GM23248 (cell line): ENCODE results near the gene THAP3. TPM values are rescaled to one million over a fixed set of nuclear protein-coding genes. Genes with fewer than 3 reads are reported as not detected.

Source experiments
- DNase-seq: peaks from one replicate; pipeline ENCODE4 v3.0.0-alpha.2; 2015
- H2AFZ ChIP-seq: fragments of 200-600 bp; sonication (generic); 2 replicates; pipeline ENCODE4 v1.6.1; 2016; ENCODE audit warnings: antibody characterized with exemption
- H3F3A ChIP-seq: fragments of 200-600 bp; sonication (generic); 2 replicates; pipeline ENCODE4 v1.6.1; 2016; ENCODE audit warnings: mild to moderate bottlenecking, antibody characterized with exemption, mixed run types; ENCODE audit not compliant: insufficient read depth
- H3K27ac ChIP-seq: fragments of 200-600 bp; sonication (generic); 2 replicates; pipeline ENCODE4 v1.5.1; 2016; ENCODE audit warnings: mild to moderate bottlenecking
- H3K27me3 ChIP-seq: fragments of 200-600 bp; sonication (generic); replicated peaks from 2 replicates; pipeline ENCODE4 v1.6.1; 2016; ENCODE audit warnings: mild to moderate bottlenecking; ENCODE audit not compliant: insufficient read depth
- H3K36me3 ChIP-seq: fragments of 200-600 bp; sonication (generic); 2 replicates; pipeline ENCODE4 v1.6.1; 2016; ENCODE audit warnings: low read depth, mild to moderate bottlenecking
- H3K4me1 ChIP-seq: fragments of 200-600 bp; sonication (generic); 2 replicates; pipeline ENCODE4 v1.6.1; 2016; ENCODE audit warnings: mild to moderate bottlenecking; ENCODE audit not compliant: insufficient read depth
- H3K4me2 ChIP-seq: fragments of 200-600 bp; sonication (generic); one replicate; pipeline ENCODE4 v1.6.1; 2016; ENCODE audit warnings: mild to moderate bottlenecking; ENCODE audit not compliant: unreplicated experiment
- H3K4me3 ChIP-seq: fragments of 200-600 bp; sonication (generic); 2 replicates; pipeline ENCODE4 v1.5.1; 2016; ENCODE audit warnings: mild to moderate bottlenecking
- H3K79me2 ChIP-seq: fragments of 200-600 bp; sonication (generic); 2 replicates; pipeline ENCODE4 v1.6.1; 2016; ENCODE audit warnings: mild to moderate bottlenecking; ENCODE audit not compliant: insufficient read depth
- H3K9ac ChIP-seq: fragments of 200-600 bp; sonication (generic); 2 replicates; pipeline ENCODE4 v1.6.1; 2016; ENCODE audit warnings: mild to moderate bottlenecking
- H3K9me2 ChIP-seq: fragments of 200-600 bp; sonication (generic); 2 replicates; pipeline ENCODE4 v1.6.1; 2016; ENCODE audit warnings: mixed run types, mild to moderate bottlenecking, moderate library complexity; ENCODE audit not compliant: insufficient read depth
- H3K9me3 ChIP-seq: fragments of 200-600 bp; sonication (generic); one replicate; pipeline ENCODE4 v1.6.1; 2017; ENCODE audit warnings: low read depth
- H4K20me1 ChIP-seq: fragments of 200-600 bp; sonication (generic); 2 replicates; pipeline ENCODE4 v1.6.0; 2016; ENCODE audit not compliant: insufficient read depth
- EZH2 ChIP-seq: fragments of 200-600 bp; sonication (generic); IDR thresholded peaks from 2 replicates; pipeline ENCODE4 v1.6.1; 2018; ENCODE audit warnings: antibody characterized with exemption, mild to moderate bottlenecking; ENCODE audit not compliant: insufficient read depth, poor library complexity, severe bottlenecking
- EZH2phosphoT487 ChIP-seq: fragments of 200-600 bp; sonication (generic); IDR thresholded peaks from 2 replicates; pipeline ENCODE4 v1.6.1; 2018; ENCODE audit warnings: antibody characterized with exemption, moderate library complexity, mild to moderate bottlenecking, low read depth; ENCODE audit not compliant: insufficient read depth
- WGBS, 2 experiments: methylation state at CpG; one replicate each; pipeline ENCODE4 v1.1.6; 2015 to 2017; ENCODE audit warnings: low lambda C conversion rate in 2 of 2, low coverage in 1 of 2; ENCODE audit errors: missing lambda C conversion rate in 2 of 2; 5-methylcytosine and 5-hydroxymethylcytosine counted together
- in situ Hi-C: fragments of 300-500 bp; cut with MboI; formaldehyde crosslinking; loops from 2 replicates; pipeline ENCODE4 v1.15.0; 2020
- polyA plus RNA-seq: library from polyadenylated mRNA; unstranded; fragments of >200 nt; fragmentation: Nextera tagmentation; extraction: Ambion mirVana; gene quantifications from 2 replicates; pipeline ENCODE4 v1.2.1, GENCODE V29; 2016
- total RNA-seq: library from RNA; depleted of rRNA; stranded (reverse); fragments of >200 nt; shearing (Covaris generic); gene quantifications from 2 replicates; pipeline ENCODE4 v1.2.3, GENCODE V29; 2014

The THAP3 gene
- total and polyA plus RNA-seq, 2 experiments from 2014 or later, result 14.5 to 19.0 TPM

- Histone ChIP-seq H3K36me3 (peaks cover 8% of the 10 kb centered on the region), H3K9ac (no peak overlapping the region), H3K4me3 (no peak overlapping the region), H3K4me2 (no peak overlapping the region), H3K79me2 (peaks cover 90% of the 10 kb centered on the region), H3K27me3 (no peaks in the 10 kb centered on the region), H3K4me1 (0 out of 2 replicates have a peak, but pooled peaks cover 3% of the 10 kb centered on the region), H3K9me3 (no peaks in the 10 kb centered on the region), H2AFZ (no peak overlapping the region), H3F3A (peaks cover 30% of the 10 kb centered on the region), H3K27ac (no peak overlapping the region), H4K20me1 (no peaks in the 10 kb centered on the region), H3K9me2 (no peaks in the 10 kb centered on the region)
- no peak for TF ChIP-seq EZH2phosphoT487
- no peak for TF ChIP-seq EZH2
- in situ Hi-C loops, result no loop called here
- 86 to 88% methylated on average over 41 of the region's 41 CpGs for WGBS, 2 experiments
- no peak for DNase-seq
Observed at GRCh38 chr1:6621429-6622391, 3.0 kb upstream of the THAP3 start.

GRCh38 chr1:6622396-6623152, 2.1 kb upstream of the THAP3 start:
- Histone ChIP-seq H3K9ac (no peak overlapping the region), H3K4me1 (no peaks in the 10 kb centered on the region), H3K27me3 (no peaks in the 10 kb centered on the region), H2AFZ (no peak overlapping the region), H3K4me2 (no peak overlapping the region), H3K4me3 (no peak overlapping the region), H3K27ac (no peak overlapping the region), H3K9me2 (no peaks in the 10 kb centered on the region), H4K20me1 (no peaks in the 10 kb centered on the region), H3F3A (peaks cover 30% of the 10 kb centered on the region), H3K9me3 (no peaks in the 10 kb centered on the region), H3K36me3 (peaks cover 8% of the 10 kb centered on the region), H3K79me2 (peaks cover 90% of the 10 kb centered on the region)
- TF ChIP-seq EZH2, result no peak
- TF ChIP-seq EZH2phosphoT487, result no peak
- 87 to 89% methylated on average over 10 of the region's 10 CpGs for WGBS, 2 experiments
- DNase-seq, result no peak
- in situ Hi-C loops, result no loop called here

- no peaks in the 10 kb centered on the region for H4K20me1 ChIP-seq
- no peak for DNase-seq
- no peaks in the 10 kb centered on the region for H3K9me2 ChIP-seq
- no peak overlapping the region for H3K4me3 ChIP-seq
- peaks cover 90% of the 10 kb centered on the region for H3K79me2 ChIP-seq
- H3K4me2 ChIP-seq, result no peak overlapping the region
- H3F3A ChIP-seq, result peaks cover 30% of the 10 kb centered on the region
- H3K9ac ChIP-seq, result no peak overlapping the region
- H3K27me3 ChIP-seq, result no peaks in the 10 kb centered on the region
- in situ Hi-C loops, result no loop called here
- H3K27ac ChIP-seq, result no peak overlapping the region
- no peak overlapping the region for H2AFZ ChIP-seq
- no peaks in the 10 kb centered on the region for H3K9me3 ChIP-seq
- 82 to 87% methylated on average over 14 of the region's 14 CpGs for WGBS, 2 experiments
- H3K36me3 ChIP-seq, result peaks cover 8% of the 10 kb centered on the region
- TF ChIP-seq EZH2 (no peak), EZH2phosphoT487 (no peak)
- no peaks in the 10 kb centered on the region for H3K4me1 ChIP-seq
Observed at GRCh38 chr1:6623269-6623965, 1.3 kb upstream of the THAP3 start.

- peak overlapping the region; percentile 79 for H3K4me2 ChIP-seq
- no peaks in the 10 kb centered on the region for H3K4me1 ChIP-seq
- in situ Hi-C loops, result no loop called here
- no peak for TF ChIP-seq EZH2phosphoT487
- no peak for TF ChIP-seq EZH2
- H4K20me1 ChIP-seq, result no peaks in the 10 kb centered on the region
- H3K4me3 ChIP-seq, result peak overlapping the region; percentile 81
- peak overlapping the region; percentile 54 for H3K27ac ChIP-seq
- no peaks in the 10 kb centered on the region for H3K9me3 ChIP-seq
- H3K9me2 ChIP-seq, result no peaks in the 10 kb centered on the region
- 2% methylated on average over 28 to 30 of the region's 32 CpGs for WGBS, 2 experiments
- no peaks in the 10 kb centered on the region for H3K27me3 ChIP-seq
- H2AFZ ChIP-seq, result peak overlapping the region; percentile 77
- H3F3A ChIP-seq, result peaks cover 30% of the 10 kb centered on the region
- H3K9ac ChIP-seq, result peak overlapping the region; percentile 85
- DNase-seq, result peak; percentile 86
- peaks cover 75% of the 10 kb centered on the region for H3K79me2 ChIP-seq
- 0 out of 2 replicates have a peak, but pooled peaks cover under 1% of the 10 kb centered on the region for H3K36me3 ChIP-seq
Observed at GRCh38 chr1:6625584-6626149, 999 bp downstream of the THAP3 start.
